Measurements from ENCODE around the gene SLC35F6.
"Not testable (repeated sequence)": the region's sequence is repeated elsewhere in the genome, so short reads cannot be mapped to it uniquely, and the experiment has no call there.

The SLC35F6 gene

GRCh38 chr2:26730549-26731344 is 33.3 kb upstream of the SLC35F6 start:
- DNase-seq: no peak

- no peak for DNase-seq
Measured at GRCh38 chr2:26731714-26732113, 32.4 kb upstream of the SLC35F6 start.

GRCh38 chr2:26732446-26732845 is 31.6 kb upstream of the SLC35F6 start:
- no peak for DNase-seq

GRCh38 chr2:26733413-26733812 is 30.7 kb upstream of the SLC35F6 start:
- no peak for DNase-seq

- peak; percentile 86 for DNase-seq
Measured at GRCh38 chr2:26735097-26735496, 29.0 kb upstream of the SLC35F6 start.

GRCh38 chr2:26735883-26736588 is 28.0 kb upstream of the SLC35F6 start:
- DNase-seq: no peak

- no peak for DNase-seq
Measured at GRCh38 chr2:26737221-26737620, 26.9 kb upstream of the SLC35F6 start.

GRCh38 chr2:26738481-26738880 is 25.6 kb upstream of the SLC35F6 start:
- DNase-seq: no peak

- DNase-seq: no peak
Measured at GRCh38 chr2:26739514-26739913, 24.6 kb upstream of the SLC35F6 start.

GRCh38 chr2:26740346-26740745 is 23.7 kb upstream of the SLC35F6 start:
- DNase-seq: no peak

GRCh38 chr2:26740890-26741302 is 23.2 kb upstream of the SLC35F6 start:
- no peak for DNase-seq

- DNase-seq: no peak
Measured at GRCh38 chr2:26742048-26742770, 21.9 kb upstream of the SLC35F6 start.

- no peak for DNase-seq
Measured at GRCh38 chr2:26743852-26744251, 20.2 kb upstream of the SLC35F6 start.

- DNase-seq: no peak
Measured at GRCh38 chr2:26744953-26745352, 19.1 kb upstream of the SLC35F6 start.

- peak; percentile 45 for DNase-seq
Measured at GRCh38 chr2:26745609-26746327, 18.3 kb upstream of the SLC35F6 start.

GRCh38 chr2:26746934-26747333 is 17.1 kb upstream of the SLC35F6 start:
- DNase-seq: no peak

GRCh38 chr2:26749787-26750420 is 14.2 kb upstream of the SLC35F6 start:
- DNase-seq: not testable (repeated sequence)

- DNase-seq: not testable (repeated sequence)
Measured at GRCh38 chr2:26750467-26750866, 13.6 kb upstream of the SLC35F6 start.

GRCh38 chr2:26752656-26753055 is 11.4 kb upstream of the SLC35F6 start:
- no peak for DNase-seq

- DNase-seq: no peak
Measured at GRCh38 chr2:26754539-26754938, 9.5 kb upstream of the SLC35F6 start.

- DNase-seq: no peak
Measured at GRCh38 chr2:26754972-26755670, 9.0 kb upstream of the SLC35F6 start.

- DNase-seq: no peak
Measured at GRCh38 chr2:26756337-26756736, 7.7 kb upstream of the SLC35F6 start.

All from NCI-H226 (cell line).